ENCODE measurements around the gene ZNF143. TPM values are rescaled to one million over a fixed set of nuclear protein-coding genes. Genes with fewer than 3 reads are reported as not detected.

Gene ZNF143
- total RNA-seq, 3 donors from 2014 or later (not counting 1 experiment from before 2014, with no cell fraction given), result 27.4 to 32.7 (median 32.6) TPM

GRCh38 chr11:9566561-9567063, 105.8 kb downstream of the ZNF143 start:
- H3K27ac Mint-ChIP-seq, result no peak overlapping the region
- intact Hi-C loops (cut with micrococcal nuclease), result no loop called here

GRCh38 chr11:9567401-9567800, 106.6 kb downstream of the ZNF143 start:
- DNase-seq (no peak), ATAC-seq (no peak)
- Mint-ChIP-seq H3K27me3 (ENCODE audit: low read depth in 2 of 2) (no peaks in the 10 kb centered on the region), H3K9me3 (no peaks in the 10 kb centered on the region), H3K36me3 (no peaks in the 10 kb centered on the region), H3K4me3 (no peak overlapping the region), H3K27ac (no peak overlapping the region), H3K4me1 (no peaks in the 10 kb centered on the region)
- WGBS (ENCODE audit: insufficient coverage), result 97% methylated on average over 5 of the region's 5 CpGs
- no peak for TF ChIP-seq CTCF (IDR thresholded peaks at IDR 0.05)
- H3K36me3 ChIP-seq (ENCODE audit: control insufficient read depth, insufficient read depth, low read length), result no peaks in the 10 kb centered on the region
- intact Hi-C loops (cut with micrococcal nuclease), result no loop called here
- H3K4me1 ChIP-seq (ENCODE audit: control insufficient read depth, insufficient read depth, low read length), result peaks cover 3% of the 10 kb centered on the region
- H3K4me3 ChIP-seq (ENCODE audit: low read length), result no peak overlapping the region
- no peak overlapping the region for H3K27ac ChIP-seq (ENCODE audit: low read length)
- no peaks in the 10 kb centered on the region for H3K9me3 ChIP-seq (ENCODE audit: control insufficient read depth, insufficient read depth, low read length)
- no peaks in the 10 kb centered on the region for H3K27me3 ChIP-seq (ENCODE audit: control insufficient read depth, insufficient read depth, low read length)

More at GRCh38 chr11:9566561-9567063, 105.8 kb downstream of the ZNF143 start:
- Mint-ChIP-seq H3K4me3 (no peak overlapping the region), H3K4me1 (no peaks in the 10 kb centered on the region), H3K36me3 (peaks cover 5% of the 10 kb centered on the region), H3K27me3 (ENCODE audit: low read depth in 2 of 2) (no peaks in the 10 kb centered on the region), H3K9me3 (peaks cover 2 to 3% of the 10 kb centered on the region in 2 donors)
- ATAC-seq (no peak), DNase-seq (no peak)
- H3K4me1 ChIP-seq (ENCODE audit: control insufficient read depth, insufficient read depth, low read length), result no peaks in the 10 kb centered on the region
- H3K4me3 ChIP-seq (ENCODE audit: low read length), result no peak overlapping the region
- 96% methylated on average over 3 of the region's 3 CpGs for WGBS (ENCODE audit: insufficient coverage)
- H3K27ac ChIP-seq (ENCODE audit: low read length), result no peak overlapping the region
- no peaks in the 10 kb centered on the region for H3K9me3 ChIP-seq (ENCODE audit: control insufficient read depth, insufficient read depth, low read length)
- H3K36me3 ChIP-seq (ENCODE audit: control insufficient read depth, insufficient read depth, low read length), result no peaks in the 10 kb centered on the region
- TF ChIP-seq CTCF (IDR thresholded peaks at IDR 0.05), result no peak
- H3K27me3 ChIP-seq (ENCODE audit: control insufficient read depth, insufficient read depth, low read length), result no peaks in the 10 kb centered on the region

- peaks cover 9% of the 10 kb centered on the region for H3K4me1 ChIP-seq (ENCODE audit: control insufficient read depth, insufficient read depth, low read length)
- TF ChIP-seq CTCF (IDR thresholded peaks at IDR 0.05), result no peak
- H3K27me3 Mint-ChIP-seq (ENCODE audit: low read depth in 2 of 2), result no peaks in the 10 kb centered on the region
- intact Hi-C loops (cut with micrococcal nuclease), result no loop called here
- H3K27ac ChIP-seq (ENCODE audit: low read length), result peak overlapping the region; percentile 9
- no peaks in the 10 kb centered on the region for H3K36me3 ChIP-seq (ENCODE audit: control insufficient read depth, insufficient read depth, low read length)
- no peak overlapping the region for H3K27ac Mint-ChIP-seq
- DNase-seq, result no peak
- H3K4me3 ChIP-seq (ENCODE audit: low read length), result no peak overlapping the region
- H3K9me3 ChIP-seq (ENCODE audit: control insufficient read depth, insufficient read depth, low read length), result no peaks in the 10 kb centered on the region
- H3K4me3 Mint-ChIP-seq, result no peak overlapping the region
- H3K27me3 ChIP-seq (ENCODE audit: control insufficient read depth, insufficient read depth, low read length), result no peaks in the 10 kb centered on the region
- H3K9me3 Mint-ChIP-seq, result no peaks in the 10 kb centered on the region
- no peaks in the 10 kb centered on the region for H3K36me3 Mint-ChIP-seq
- H3K4me1 Mint-ChIP-seq, result no peaks in the 10 kb centered on the region
- 93% methylated on average over 8 of the region's 8 CpGs for WGBS (ENCODE audit: insufficient coverage)
- ATAC-seq, result no peak
Observed at GRCh38 chr11:9568161-9568853, 107.5 kb downstream of the ZNF143 start.

Measured in natural killer cell (primary cell).